Mucosa of descending colon (tissue), 3 donors: Measurements from ENCODE around the gene EVI5. TPM values are rescaled to one million over a fixed set of nuclear protein-coding genes. Genes with fewer than 3 reads are reported as not detected.

Experiments used
- ATAC-seq: fragments of 200-7000 bp; cut with Tn5 transposase; one replicate; pipeline ENCODE4 v1.9.1; 2020; ENCODE audit warnings: mild to moderate bottlenecking, moderate library complexity
- DNase-seq, 3 donors: peaks; one replicate each; pipeline ENCODE4 v3.0.0-alpha.2; 2020
- H3K36me3 ChIP-seq: fragments of 200-600 bp; one replicate; pipeline ENCODE4 v1.8.0; 2021; ENCODE audit warnings: low read depth, mild to moderate bottlenecking
- H3K4me1 ChIP-seq: fragments of 200-600 bp; one replicate; pipeline ENCODE4 v1.8.0; 2021; ENCODE audit warnings: low read depth, mild to moderate bottlenecking
- H3K4me3 ChIP-seq: fragments of 200-600 bp; one replicate; pipeline ENCODE4 v1.8.0; 2021; ENCODE audit warnings: mild to moderate bottlenecking
- H3K9me3 ChIP-seq: fragments of 200-600 bp; one replicate; pipeline ENCODE4 v1.8.0; 2021; ENCODE audit warnings: mild to moderate bottlenecking
- CTCF ChIP-seq: fragments of 200-600 bp; IDR thresholded peaks from one replicate; pipeline ENCODE4 v1.8.0; 2022; ENCODE audit warnings: antibody characterized with exemption, mild to moderate bottlenecking
- intact Hi-C, 2 donors: fragments of 100-400 bp; cut with DNase I in 1 of 2; cut with micrococcal nuclease in 1 of 2; formaldehyde crosslinking; loops; one replicate each; pipeline versions ENCODE4 v1.11.0 to v1.11.1; 2022; cut with DNase I, micrococcal nuclease
- total RNA-seq, 3 donors: library from RNA; stranded (reverse); fragmentation: NEBNext Ultra II Directional in 2 of 3; extraction: Animal tissue kit (Norgen Biotek cat#: 25700) in 2 of 3; gene quantifications; one replicate each; pipeline versions ENCODE4 v1.2.1 to v1.2.4, GENCODE V29; 2021 to 2023
- donor health status: DM: no; HTN: no; CAD: no; lungs with moderate emphysema.
- donor health status: DM: no; HTN: no; CAD: no.
- donor health status: DM: no; HTN: yes; CAD: no.

The EVI5 gene
- total RNA-seq, 3 donors from 2014 or later: 32.3 to 52.4 (median 33.5) TPM

- Histone ChIP-seq H3K36me3 (no peaks in the 10 kb centered on the region), H3K4me3 (no peak overlapping the region), H3K9me3 (no peaks in the 10 kb centered on the region), H3K4me1 (no peaks in the 10 kb centered on the region)
- intact Hi-C loops: no loop called here
- ATAC-seq (peak; percentile 17), DNase-seq (no peak)
- TF ChIP-seq CTCF: no peak
Observed at GRCh38 chr1:92461364-92462097, 323.4 kb downstream of the EVI5 start.

- H3K9me3 ChIP-seq: no peaks in the 10 kb centered on the region
- intact Hi-C loops: no loop called here
- ATAC-seq: peak; percentile 35
- TF ChIP-seq CTCF: no peak
- H3K4me3 ChIP-seq: no peak overlapping the region
- no peaks in the 10 kb centered on the region for H3K36me3 ChIP-seq
- H3K4me1 ChIP-seq: no peaks in the 10 kb centered on the region
- DNase-seq: no peak
Observed at GRCh38 chr1:92459871-92460320, 325.0 kb downstream of the EVI5 start.

Other genes with a start within 250 kb of the EVI5 start
- gene RPL5, start 46.9 kb upstream of the EVI5 start, total RNA-seq: 100 to 1,000 TPM; 627 to 944 (median 705) TPM
- gene DIPK1A, start 176.4 kb upstream of the EVI5 start, total RNA-seq: 10 to 100 TPM in 2 of 3 donors, 1 to 10 TPM in 1; 7.6 to 20.4 (median 12.8) TPM